HepG2 (cell line): ENCODE measurements around the gene TYW1B. TPM values are rescaled to one million over a fixed set of nuclear protein-coding genes. Genes with fewer than 3 reads are reported as not detected.
"Not testable (repeated sequence)": the region's sequence is repeated elsewhere in the genome, so short reads cannot be mapped to it uniquely, and the experiment has no call there.

ENCODE experiments used
- ATAC-seq: fragments of 200-7000 bp; cut with Tn5 transposase; 3 replicates; pipeline ENCODE4 v1.9.1; 2020; ENCODE audit warnings: mild to moderate bottlenecking, moderate library complexity
- BruUV-seq: library from RNA; stranded (reverse); fragments of 400-500 nt; replicated peaks from 2 replicates; lab custom pipeline; 2021; lab: Mats Ljungman, UMichigan
- CTCF ChIA-PET: fragments of 300-600 bp; formaldehyde crosslinking; extraction: SDS; loops from one replicate; lab custom pipeline; 2021; ENCODE audit warnings: low total read pairs, inconsistent platforms, low intra/inter-chr PET ratio; lab: Yijun Ruan, JAX
- POLR2A ChIA-PET: fragments of 350-600 bp; sonication (Branson Sonifier 250); formaldehyde crosslinking; loops from one replicate; lab custom pipeline; 2020; ENCODE audit warnings: antibody characterized with exemption, inconsistent platforms; lab: Yijun Ruan, JAX
- DNase-seq: peaks from one replicate; pipeline ENCODE4 v3.0.0-alpha.2; 2015; ENCODE audit warnings: low spot score
- FAIRE-seq: peaks from 3 replicates; lab custom pipeline; 2011; peaks lifted over from hg19 to GRCh38; lab: Jason Lieb, UNC
- H2AFZ ChIP-seq: one replicate; pipeline ENCODE4 v1.6.1; 2011; ENCODE audit warnings: low read length, inconsistent platforms
- H3K27ac ChIP-seq: fragments of 300-600 bp; 3 replicates; pipeline ENCODE4 v1.8.0; 2011; ENCODE audit warnings: mixed run types, mild to moderate bottlenecking, mixed read lengths, low read length, inconsistent platforms; ENCODE audit not compliant: insufficient read depth; ENCODE audit errors: extremely low read length
- H3K27me3 ChIP-seq, 2 experiments: fragments of 200-600 bp in 1 of 2; 2 replicates in 1 of 2; 3 replicates in 1 of 2; pipeline versions ENCODE4 v1.6.0 to v1.8.0; 2011; ENCODE audit warnings: low read length in 2 of 2, mild to moderate bottlenecking in 2 of 2, moderate library complexity in 2 of 2, inconsistent platforms in 1 of 2; ENCODE audit not compliant: insufficient read depth in 2 of 2, control insufficient read depth in 1 of 2
- H3K36me3 ChIP-seq, 2 experiments: fragments of 200-600 bp in 1 of 2; replicated peaks in 1 of 2; 2 replicates in 1 of 2; 3 replicates in 1 of 2; pipeline versions ENCODE4 v1.5.1 to v1.8.0; 2011; ENCODE audit warnings: low read length in 2 of 2, inconsistent platforms in 1 of 2; ENCODE audit not compliant: insufficient read depth in 2 of 2, control insufficient read depth in 1 of 2
- H3K4me1 ChIP-seq: 2 replicates; pipeline ENCODE4 v1.5.1; 2012; ENCODE audit warnings: low read length, inconsistent platforms; ENCODE audit not compliant: insufficient read depth
- H3K4me2 ChIP-seq: 2 replicates; pipeline ENCODE4 v1.6.0; 2011; ENCODE audit warnings: low read depth, low read length, inconsistent platforms
- H3K4me3 ChIP-seq, 3 experiments: fragments of 200-600 bp in 1 of 3; sonication (generic), shearing (Covaris generic) in 1 of 3; replicated peaks in 1 of 3; 2 replicates each; pipeline ENCODE4 v1.5.1; 2011 to 2016; ENCODE audit warnings: low read length in 3 of 3, inconsistent platforms in 2 of 3, low read depth in 2 of 3, mild to moderate bottlenecking in 2 of 3, control low read depth in 1 of 3, mixed read lengths in 1 of 3; ENCODE audit not compliant: insufficient read depth in 1 of 3
- H3K79me2 ChIP-seq: one replicate; pipeline ENCODE4 v1.6.1; 2011; ENCODE audit warnings: low read length, inconsistent platforms; ENCODE audit not compliant: insufficient read depth
- H3K9ac ChIP-seq: 2 replicates; pipeline ENCODE4 v1.6.0; 2011; ENCODE audit warnings: mild to moderate bottlenecking, low read depth, low read length, inconsistent platforms; ENCODE audit not compliant: insufficient read depth
- H3K9me3 ChIP-seq: 2 replicates; pipeline ENCODE4 v1.5.1; 2012; ENCODE audit warnings: mild to moderate bottlenecking, low read length
- H4K20me1 ChIP-seq: 2 replicates; pipeline ENCODE4 v1.6.0; 2011; ENCODE audit warnings: inconsistent platforms, mild to moderate bottlenecking, low read length, moderate library complexity; ENCODE audit not compliant: insufficient read depth
- CEBPG ChIP-seq: IDR thresholded peaks from 2 replicates; pipeline ENCODE4 v1.6.1; 2016
- MAFF ChIP-seq: IDR thresholded peaks from 2 replicates; pipeline ENCODE4 v1.6.1; 2011; ENCODE audit warnings: low read depth, low read length, improper control_type of control experiment
- MEF2D ChIP-seq: sonication (generic); formaldehyde crosslinking; IDR thresholded peaks from 2 replicates; pipeline ENCODE4 v1.5.1; 2020; ENCODE audit warnings: mild to moderate bottlenecking, missing genetic modification reagents
- PLRG1 ChIP-seq: fragments of 450-650 bp; conservative IDR thresholded peaks from 2 replicates; pipeline ENCODE4 v1.6.1; 2016
- ZFP36L1 ChIP-seq: sonication (generic); formaldehyde crosslinking; IDR thresholded peaks from 2 replicates; pipeline ENCODE4 v1.8.0; 2022; ENCODE audit warnings: mild to moderate bottlenecking, missing genetic modification reagents, moderate library complexity
- ZFP90 ChIP-seq: sonication (generic); formaldehyde crosslinking; IDR thresholded peaks from 2 replicates; pipeline ENCODE4 v1.8.0; 2022; ENCODE audit warnings: missing genetic modification reagents, mild to moderate bottlenecking, inconsistent platforms, borderline replicate concordance
- ZNF329 ChIP-seq: sonication (generic); formaldehyde crosslinking; IDR thresholded peaks from 2 replicates; pipeline ENCODE4 v1.9.0; 2021; ENCODE audit warnings: low read depth, mild to moderate bottlenecking, missing genetic modification reagents
- ZNF567 ChIP-seq: sonication (generic); formaldehyde crosslinking; IDR thresholded peaks from 2 replicates; pipeline ENCODE4 v1.8.1; 2023; ENCODE audit warnings: mild to moderate bottlenecking, missing genetic modification reagents, borderline replicate concordance
- WGBS: methylation state at CpG from one replicate; pipeline ENCODE4 v1.1.6; 2017; ENCODE audit warnings: low lambda C conversion rate; 5-methylcytosine and 5-hydroxymethylcytosine counted together
- in situ Hi-C: cut with HindIII; loops from 2 replicates; pipeline ENCODE4 v1.10.0; 2017; ENCODE audit warnings: low pct_unique_long_range_greater_than_20kb; ENCODE audit not compliant: extremely low pct_ligation_motif_present
- intact Hi-C: fragments of 100-400 bp; cut with micrococcal nuclease; formaldehyde crosslinking; loops from one replicate; pipeline ENCODE4 v1.10.0; 2022; ENCODE audit not compliant: unreplicated experiment
- polyA plus RNA-seq, 8 experiments: library from polyadenylated mRNA; depleted of rRNA in 3 of 8; stranded (reverse) in 7 of 8; unstranded in 1 of 8; fragments of >200 nt; fragmentation: Illumina TruSeq in 4 of 8; extraction: Trizol in 4 of 8; gene quantifications; 2 replicates each; pipeline versions ENCODE4 v1.2.1 to v1.2.3, GENCODE V29; 2011 to 2016; ENCODE audit warnings: low read depth in 4 of 8, missing spikeins in 1 of 8, mixed read lengths in 1 of 8; ENCODE audit not compliant: insufficient read depth in 1 of 8
- total RNA-seq, 5 experiments: library from RNA; depleted of rRNA; stranded (reverse); fragments of >200 nt; fragmentation: Illumina TruSeq; extraction: Trizol; gene quantifications; 2 replicates each; pipeline ENCODE4 v1.2.3, GENCODE V29; 2016; ENCODE audit warnings: low read depth in 1 of 5
- TF ChIP-seq, protein P1 (sequence below): sonication (generic); formaldehyde crosslinking; IDR thresholded peaks from 2 replicates; pipeline ENCODE4 v1.5.0; 2020; ENCODE audit warnings: mild to moderate bottlenecking, missing genetic modification reagents, borderline replicate concordance
- TF ChIP-seq, protein P2 (sequence below): sonication (generic); formaldehyde crosslinking; IDR thresholded peaks from 2 replicates; pipeline ENCODE4 v1.8.0; 2022; ENCODE audit warnings: missing genetic modification reagents, mild to moderate bottlenecking, inconsistent platforms, borderline replicate concordance

TYW1B gene
- total and polyA plus RNA-seq, 2 of the 13 experiments (the other 11 are each of a cell fraction or from before 2014, with no cell fraction given): 2.0 to 5.5 TPM

DNA sequence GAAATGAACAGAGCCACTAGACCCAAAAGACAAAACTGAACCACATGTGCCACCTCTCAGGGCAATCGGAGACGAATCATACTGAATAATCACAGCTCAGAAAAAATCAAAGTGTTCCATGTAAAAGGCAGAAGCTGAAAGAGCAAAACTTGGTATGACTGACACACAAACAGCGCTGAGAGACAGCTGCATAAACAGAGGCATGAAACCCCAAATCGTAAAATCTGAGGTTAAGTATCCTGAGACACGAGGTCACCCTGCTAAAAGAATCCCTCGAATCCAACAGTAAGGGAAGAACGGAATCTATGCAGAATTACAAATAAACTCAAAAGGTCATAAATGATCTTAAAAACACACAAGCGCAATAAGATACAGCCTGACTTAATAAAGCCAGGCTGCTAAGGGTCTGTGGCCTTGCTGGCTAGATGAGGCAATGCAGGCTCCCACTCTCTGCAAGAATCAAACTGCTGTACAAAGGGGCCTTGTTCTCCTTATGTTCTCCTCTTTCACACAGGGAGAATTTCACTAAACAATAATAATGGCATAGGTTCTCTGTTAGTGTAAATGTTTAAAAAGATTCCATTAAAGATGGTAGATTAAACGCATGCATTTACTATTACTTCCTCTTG, 247.7 kb downstream of the TYW1B start:
- H3K27me3 ChIP-seq, H3K27ac ChIP-seq, H3K9ac ChIP-seq, in situ Hi-C loops, H3K36me3 ChIP-seq, intact Hi-C loops, H3K9me3 ChIP-seq, FAIRE-seq, CTCF ChIA-PET, BruUV-seq, POLR2A ChIA-PET, H4K20me1 ChIP-seq, H2AFZ ChIP-seq, H3K4me2 ChIP-seq, H3K4me3 ChIP-seq, H3K79me2 ChIP-seq: not testable (repeated sequence)
- peak; percentile 50; the same call in 1 of the 3 replicates for ATAC-seq
- TF ChIP-seq CEBPG (CRISPR knock-in tag): peak; percentile 22; the same call in 1 of the 2 replicates
- peak; percentile 15 for DNase-seq
- WGBS: 88% methylated on average over 9 of the region's 9 CpGs
- peaks cover 24% of the 10 kb centered on the region for H3K4me1 ChIP-seq

DNA sequence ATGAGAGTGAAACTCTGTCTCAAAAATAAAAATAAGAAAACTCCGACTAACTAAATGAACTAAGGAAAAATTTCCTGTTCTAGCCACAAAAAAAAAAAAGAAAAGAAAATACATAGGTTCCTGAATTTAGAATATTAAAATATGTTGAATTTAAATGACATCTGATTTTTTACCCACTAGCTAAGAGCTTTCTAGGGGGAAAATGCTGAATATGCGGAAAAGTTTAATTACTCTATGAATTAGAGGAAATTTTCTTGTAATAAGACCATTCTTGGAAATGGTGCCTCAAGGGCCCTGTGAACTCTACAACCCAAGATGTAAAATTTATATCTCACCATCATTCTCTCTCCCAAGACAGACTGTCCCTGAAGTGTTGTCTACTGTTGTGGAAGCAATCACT, 250.9 kb downstream of the TYW1B start:
- Histone ChIP-seq H4K20me1 (no peaks in the 10 kb centered on the region), H2AFZ (no peak overlapping the region), H3K27ac (no peak overlapping the region), H3K36me3 (no peaks in the 10 kb centered on the region), H3K9me3 (no peaks in the 10 kb centered on the region), H3K79me2 (no peaks in the 10 kb centered on the region), H3K4me3 (no peak overlapping the region), H3K9ac (no peak overlapping the region), H3K4me1 (peaks cover 5% of the 10 kb centered on the region; the same call in 1 of the 2 replicates), H3K27me3 (no peaks in the 10 kb centered on the region), H3K4me2 (no peak overlapping the region)
- FAIRE-seq (no peak), DNase-seq (no peak), ATAC-seq (no peak)
- intact Hi-C loops (no loop called here), in situ Hi-C loops (no loop called here)
- ChIA-PET CTCF (no interaction called here), POLR2A (no interaction called here)
- WGBS: 98% methylated on average over 2 of the region's 2 CpGs
- BruUV-seq: no TSS peak
- TF ChIP-seq, protein P1, sequence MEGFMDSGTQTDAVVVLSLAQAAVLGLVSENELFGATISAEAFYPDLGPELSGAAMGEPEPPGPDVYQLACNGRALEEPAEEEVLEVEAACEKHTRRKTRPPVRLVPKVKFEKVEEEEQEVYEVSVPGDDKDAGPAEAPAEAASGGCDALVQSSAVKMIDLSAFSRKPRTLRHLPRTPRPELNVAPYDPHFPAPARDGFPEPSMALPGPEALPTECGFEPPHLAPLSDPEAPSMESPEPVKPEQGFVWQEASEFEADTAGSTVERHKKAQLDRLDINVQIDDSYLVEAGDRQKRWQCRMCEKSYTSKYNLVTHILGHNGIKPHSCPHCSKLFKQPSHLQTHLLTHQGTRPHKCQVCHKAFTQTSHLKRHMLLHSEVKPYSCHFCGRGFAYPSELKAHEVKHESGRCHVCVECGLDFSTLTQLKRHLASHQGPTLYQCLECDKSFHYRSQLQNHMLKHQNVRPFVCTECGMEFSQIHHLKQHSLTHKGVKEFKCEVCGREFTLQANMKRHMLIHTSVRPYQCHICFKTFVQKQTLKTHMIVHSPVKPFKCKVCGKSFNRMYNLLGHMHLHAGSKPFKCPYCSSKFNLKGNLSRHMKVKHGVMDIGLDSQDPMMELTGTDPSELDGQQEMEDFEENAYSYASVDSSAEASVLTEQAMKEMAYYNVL (CRISPR knock-in tag): no peak
- peak; percentile 72 for TF ChIP-seq MAFF
- no peak for TF ChIP-seq PLRG1
- TF ChIP-seq ZFP90 (CRISPR knock-in tag): no peak
- TF ChIP-seq ZNF567 (CRISPR knock-in tag): no peak
- no peak for TF ChIP-seq ZNF329 (CRISPR knock-in tag)
- no peak for TF ChIP-seq ZFP36L1 (CRISPR knock-in tag)
- no peak for TF ChIP-seq MEF2D
- TF ChIP-seq, protein P2, sequence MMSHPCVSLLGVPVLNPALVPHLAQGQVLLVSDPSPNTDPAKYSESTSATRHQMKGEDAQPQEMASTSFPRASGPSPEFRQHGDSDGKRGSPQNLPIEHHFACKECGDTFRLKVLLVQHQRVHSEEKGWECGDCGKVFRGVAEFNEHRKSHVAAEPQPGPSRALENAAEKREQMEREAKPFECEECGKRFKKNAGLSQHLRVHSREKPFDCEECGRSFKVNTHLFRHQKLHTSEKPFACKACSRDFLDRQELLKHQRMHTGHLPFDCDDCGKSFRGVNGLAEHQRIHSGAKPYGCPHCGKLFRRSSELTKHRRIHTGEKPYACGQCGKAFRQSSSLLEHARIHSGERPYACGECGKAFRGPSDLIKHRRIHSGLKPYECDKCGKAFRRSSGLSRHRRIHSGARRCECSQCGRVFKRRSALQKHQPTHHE (CRISPR knock-in tag): no peak
